Activated naive CD4-positive, alpha-beta T cell treated with anti-CD3 and anti-CD28 coated beads, Interleukin-2, amount 10 ng/mL, durations not matched to agents 7 days and 5 days (primary cell): ENCODE data around the gene QPRT.
"Not testable (repeated sequence)": the region's sequence is repeated elsewhere in the genome, so short reads cannot be mapped to it uniquely, and the experiment has no call there.

Experiments used
- CTCF ChIA-PET: fragments of 350-600 bp; sonication (Branson Sonifier 250); formaldehyde crosslinking; loops from one replicate; lab custom pipeline; 2021; ENCODE audit warnings: antibody characterized with exemption; lab: Charles Lee
- DNase-seq: peaks from one replicate; pipeline ENCODE4 v3.0.0-alpha.2; 2020
- H3K27ac Mint-ChIP-seq: one replicate; pipeline ENCODE4 v1.8.0; 2021; ENCODE audit warnings: mild to moderate bottlenecking, moderate library complexity, mixed read lengths
- H3K27me3 Mint-ChIP-seq: one replicate; pipeline ENCODE4 v1.8.0; 2021; ENCODE audit warnings: mild to moderate bottlenecking, mixed read lengths
- H3K36me3 Mint-ChIP-seq: one replicate; pipeline ENCODE4 v1.8.0; 2021; ENCODE audit warnings: mixed read lengths
- H3K4me1 Mint-ChIP-seq: one replicate; pipeline ENCODE4 v1.8.0; 2021; ENCODE audit warnings: mixed read lengths
- H3K4me3 Mint-ChIP-seq: one replicate; pipeline ENCODE4 v1.8.0; 2021; ENCODE audit warnings: mild to moderate bottlenecking, moderate library complexity, mixed read lengths
- H3K9me3 Mint-ChIP-seq: one replicate; pipeline ENCODE4 v1.8.0; 2021; ENCODE audit warnings: mixed read lengths

Gene QPRT

DNA sequence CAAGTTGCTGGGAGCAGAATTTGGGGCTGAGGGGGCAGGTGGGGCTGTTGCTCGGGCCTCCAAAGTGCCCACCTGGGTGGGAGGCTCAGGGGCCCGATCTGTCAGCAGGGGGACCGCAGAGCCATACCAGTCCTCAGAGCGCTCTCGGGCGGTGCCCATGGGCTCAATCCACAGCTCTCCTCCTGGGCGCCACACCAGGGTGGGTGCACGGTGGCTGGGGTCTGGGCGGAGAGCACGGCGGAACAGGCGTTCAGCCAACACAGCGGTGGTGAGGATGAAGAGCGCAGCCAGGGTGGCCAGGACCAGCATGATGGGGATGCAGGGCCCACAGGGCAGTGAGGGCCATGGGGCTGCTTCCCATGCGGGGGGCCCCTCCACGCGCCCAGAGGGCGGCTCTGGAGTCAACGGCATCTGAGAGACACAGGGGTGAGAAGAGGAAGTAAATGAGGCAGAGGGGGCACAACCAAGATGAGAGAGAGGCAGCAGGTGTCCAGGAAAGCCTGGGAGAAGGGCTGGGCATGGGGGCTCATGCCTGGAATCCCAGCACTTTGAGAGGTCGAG lies 65.6 kb downstream of the QPRT start:
- peaks cover 76% of the 10 kb centered on the region for H3K36me3 Mint-ChIP-seq
- peaks cover 77% of the 10 kb centered on the region for H3K4me1 Mint-ChIP-seq
- no peak for DNase-seq
- no peaks in the 10 kb centered on the region for H3K9me3 Mint-ChIP-seq
- H3K27me3 Mint-ChIP-seq: peaks cover 5% of the 10 kb centered on the region
- H3K4me3 Mint-ChIP-seq: peak overlapping the region; percentile 100
- CTCF ChIA-PET: interaction anchor here (0.8 to 1.9 kb wide), 2 partner anchors 41 to 64 kb away, joined by 3 to 8 read pairs; no protein-coding TSS in a partner anchor
- peak overlapping the region; percentile 92 for H3K27ac Mint-ChIP-seq

DNA sequence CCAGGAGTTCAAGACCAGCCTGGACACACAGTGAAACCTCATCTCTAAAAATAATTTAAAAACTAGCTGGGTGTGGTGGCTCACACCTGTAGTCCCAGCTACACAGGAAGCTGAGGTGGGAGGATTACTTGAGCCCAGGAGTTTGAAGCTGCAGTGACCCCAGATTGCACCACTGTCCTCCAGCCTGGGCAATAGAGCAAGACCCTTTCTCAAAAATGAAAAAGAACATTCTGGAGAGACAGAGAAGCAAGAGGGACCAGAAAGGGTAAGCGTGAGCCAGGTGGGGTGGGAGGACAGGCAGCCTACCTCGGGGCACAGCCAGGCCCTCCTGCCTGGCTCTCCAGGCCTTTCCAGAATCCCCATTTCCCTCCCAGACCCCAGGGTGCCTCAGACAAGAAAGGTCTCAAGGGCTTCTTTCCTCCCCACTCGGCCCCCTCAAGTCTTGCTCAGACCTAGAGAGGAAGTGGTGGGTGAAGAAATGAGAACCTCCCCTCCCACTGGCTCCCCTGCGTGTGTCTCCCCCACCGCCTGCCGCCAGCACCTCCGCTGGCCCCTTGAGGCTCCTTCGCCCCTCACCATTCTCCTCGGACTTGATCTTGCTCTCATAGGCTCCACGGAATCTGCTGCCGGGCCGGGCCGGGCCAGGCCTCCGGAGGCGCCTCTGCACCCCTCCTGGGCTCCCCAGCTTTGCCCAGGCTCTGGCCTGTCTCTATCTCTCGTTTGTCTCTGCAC lies 66.3 kb downstream of the QPRT start:
- H3K36me3 Mint-ChIP-seq: peaks cover 72% of the 10 kb centered on the region
- H3K4me1 Mint-ChIP-seq: peaks cover 72% of the 10 kb centered on the region

DNA sequence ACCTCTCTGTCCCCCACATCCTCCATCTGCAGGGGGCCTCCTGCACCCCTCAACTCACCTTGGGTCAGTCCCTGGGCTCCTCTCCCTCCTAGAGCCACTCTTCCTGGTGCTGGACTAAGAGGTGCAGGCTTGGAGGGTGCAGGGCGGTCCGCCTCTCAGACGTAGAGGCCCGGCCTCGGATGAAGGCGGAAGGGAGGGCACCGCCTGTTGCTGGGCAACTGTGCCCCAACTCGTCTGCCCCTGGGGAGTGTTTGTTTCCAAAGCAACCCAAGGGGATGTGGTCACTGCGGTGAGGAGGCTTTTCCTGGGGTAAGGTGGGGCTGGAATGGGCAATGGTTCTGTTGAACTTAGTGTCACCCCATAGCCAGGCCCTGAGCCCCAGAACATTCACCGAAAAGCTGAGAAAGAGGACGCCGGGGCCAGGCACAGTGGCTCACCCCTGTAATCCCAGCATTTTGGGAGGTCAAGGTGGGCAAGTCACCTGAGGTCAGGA lies 66.9 kb downstream of the QPRT start, which contains the start of gene C16orf54:
Gene C16orf54, minus strand, starts transcription at position 138 of the 493 bp plus-strand sequence. CDS start 1,039 bp downstream, outside the sequence.
- DNase-seq: peak; percentile 98
- H3K9me3 Mint-ChIP-seq: no peaks in the 10 kb centered on the region
- H3K27ac Mint-ChIP-seq: peak within 1 kb of the TSS; percentile 92
- CTCF ChIA-PET: interaction anchor here (0.8 to 0.9 kb wide), 2 partner anchors 16 to 63 kb away, joined by 3 read pairs; no protein-coding TSS in a partner anchor
- peak within 1 kb of the TSS; percentile 100 for H3K4me3 Mint-ChIP-seq
- H3K4me1 Mint-ChIP-seq: peaks cover 68% of the 10 kb centered on the region
- H3K27me3 Mint-ChIP-seq: peaks cover 5% of the 10 kb centered on the region
- peaks cover 67% of the 10 kb centered on the region for H3K36me3 Mint-ChIP-seq

More for the DNA sequence above, 66.3 kb downstream of the QPRT start:
- DNase-seq: peak; percentile 64
- Mint-ChIP-seq H3K4me3 (peak overlapping the region; percentile 100), H3K9me3 (no peaks in the 10 kb centered on the region), H3K27me3 (peaks cover 5% of the 10 kb centered on the region), H3K27ac (peak overlapping the region; percentile 92)
- CTCF ChIA-PET: interaction anchor here (0.8 to 1.9 kb wide), 2 partner anchors 40 to 63 kb away, joined by 3 to 8 read pairs; no protein-coding TSS in a partner anchor

DNA sequence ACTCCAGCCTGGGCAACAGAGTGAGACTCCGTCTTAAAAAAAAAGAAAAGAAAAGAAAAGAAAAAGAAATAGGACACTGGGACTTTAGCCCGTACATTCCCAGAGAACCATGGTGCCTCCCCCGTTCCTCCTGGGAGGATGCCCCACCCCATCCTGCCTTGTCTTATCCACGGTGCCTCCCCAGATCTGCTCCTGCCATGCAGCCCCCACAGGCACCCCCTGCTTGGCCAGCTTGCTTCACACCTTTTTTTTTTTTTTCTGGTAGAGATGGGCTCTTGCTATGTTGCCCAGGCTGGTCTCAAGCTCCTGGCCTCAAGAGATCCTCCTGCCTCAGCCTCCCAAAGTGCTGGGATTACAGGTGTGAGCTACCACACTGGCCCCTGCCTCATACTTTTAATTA lies 67.5 kb downstream of the QPRT start:
- CTCF ChIA-PET: interaction anchor here (0.9 kb wide), 1 partner anchor 17 kb away, joined by 3 read pairs; no protein-coding TSS in a partner anchor
- not testable (repeated sequence) for H3K27me3 Mint-ChIP-seq, DNase-seq, H3K9me3 Mint-ChIP-seq
- Mint-ChIP-seq H3K4me3 (peak overlapping the region; percentile 100), H3K27ac (peak overlapping the region; percentile 92), H3K4me1 (peaks cover 62% of the 10 kb centered on the region), H3K36me3 (peaks cover 61% of the 10 kb centered on the region)
